Neural cell (in vitro differentiated cells): ENCODE measurements around the gene GRID1.

ENCODE experiments used
- EZH2 ChIP-seq: fragments of 200-600, 300-800 bp; shearing (Covaris generic), sonication (generic); IDR thresholded peaks from 2 replicates; pipeline ENCODE4 v1.6.1; 2014; ENCODE audit warnings: antibody characterized with exemption, low read length, borderline replicate concordance, mild to moderate bottlenecking; ENCODE audit not compliant: insufficient read depth, poor library complexity, severe bottlenecking
- POLR2AphosphoS5 ChIP-seq: IDR thresholded peaks from 2 replicates; pipeline ENCODE4 v1.6.1; 2012
- TF ChIP-seq, protein P1 (sequence below): fragments of 450-650 bp; IDR thresholded peaks from 2 replicates; pipeline ENCODE4 v1.5.1; 2014; ENCODE audit warnings: antibody characterized with exemption, mild to moderate bottlenecking, moderate library complexity; ENCODE audit not compliant: poor library complexity, severe bottlenecking

DNA sequence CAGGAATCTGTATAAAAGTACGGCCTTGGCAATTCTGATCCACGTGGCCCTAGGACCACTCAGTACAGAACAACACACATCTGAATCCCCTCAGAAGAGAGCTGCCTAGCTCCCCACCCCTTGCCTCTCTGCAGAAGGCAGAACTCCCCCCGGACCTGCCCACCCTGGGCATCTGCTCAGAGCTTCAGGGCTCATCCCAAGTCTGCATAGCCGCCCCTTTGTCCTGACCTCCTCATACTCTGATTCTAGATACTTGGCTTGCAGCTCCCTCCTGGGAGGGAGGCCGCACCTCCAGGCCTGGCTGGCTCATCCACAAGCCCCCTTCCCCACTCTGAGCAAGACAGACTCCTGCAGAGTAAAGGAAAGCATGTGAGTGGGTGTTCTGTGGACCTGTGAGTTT lies 49.6 kb downstream of the GRID1 start:
- TF ChIP-seq EZH2 (no peak), POLR2AphosphoS5 (no peak)
- TF ChIP-seq, protein P1, sequence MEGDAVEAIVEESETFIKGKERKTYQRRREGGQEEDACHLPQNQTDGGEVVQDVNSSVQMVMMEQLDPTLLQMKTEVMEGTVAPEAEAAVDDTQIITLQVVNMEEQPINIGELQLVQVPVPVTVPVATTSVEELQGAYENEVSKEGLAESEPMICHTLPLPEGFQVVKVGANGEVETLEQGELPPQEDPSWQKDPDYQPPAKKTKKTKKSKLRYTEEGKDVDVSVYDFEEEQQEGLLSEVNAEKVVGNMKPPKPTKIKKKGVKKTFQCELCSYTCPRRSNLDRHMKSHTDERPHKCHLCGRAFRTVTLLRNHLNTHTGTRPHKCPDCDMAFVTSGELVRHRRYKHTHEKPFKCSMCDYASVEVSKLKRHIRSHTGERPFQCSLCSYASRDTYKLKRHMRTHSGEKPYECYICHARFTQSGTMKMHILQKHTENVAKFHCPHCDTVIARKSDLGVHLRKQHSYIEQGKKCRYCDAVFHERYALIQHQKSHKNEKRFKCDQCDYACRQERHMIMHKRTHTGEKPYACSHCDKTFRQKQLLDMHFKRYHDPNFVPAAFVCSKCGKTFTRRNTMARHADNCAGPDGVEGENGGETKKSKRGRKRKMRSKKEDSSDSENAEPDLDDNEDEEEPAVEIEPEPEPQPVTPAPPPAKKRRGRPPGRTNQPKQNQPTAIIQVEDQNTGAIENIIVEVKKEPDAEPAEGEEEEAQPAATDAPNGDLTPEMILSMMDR = no peak
